ENCODE measurements around the gene ST8SIA1.
"Not testable (repeated sequence)": the region's sequence is repeated elsewhere in the genome, so short reads cannot be mapped to it uniquely, and the experiment has no call there.

ST8SIA1 gene, protein sequence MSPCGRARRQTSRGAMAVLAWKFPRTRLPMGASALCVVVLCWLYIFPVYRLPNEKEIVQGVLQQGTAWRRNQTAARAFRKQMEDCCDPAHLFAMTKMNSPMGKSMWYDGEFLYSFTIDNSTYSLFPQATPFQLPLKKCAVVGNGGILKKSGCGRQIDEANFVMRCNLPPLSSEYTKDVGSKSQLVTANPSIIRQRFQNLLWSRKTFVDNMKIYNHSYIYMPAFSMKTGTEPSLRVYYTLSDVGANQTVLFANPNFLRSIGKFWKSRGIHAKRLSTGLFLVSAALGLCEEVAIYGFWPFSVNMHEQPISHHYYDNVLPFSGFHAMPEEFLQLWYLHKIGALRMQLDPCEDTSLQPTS

GRCh38 chr12:22334410-22335100 is at the start of gene ST8SIA1:
TSS of gene ST8SIA1 (minus strand) at chr12:22334707. CDS start at chr12:22334232, 475 bp downstream.
- Mint-ChIP-seq H3K9me3 (no peaks in the 10 kb centered on the region), H3K27ac (peak within 1 kb of the TSS; percentile 53), H3K4me1 (ENCODE audit: low read depth) (peaks cover 19% of the 10 kb centered on the region), H3K4me3 (peak within 1 kb of the TSS; percentile 92), H3K27me3 (ENCODE audit: low read depth) (peaks cover 69% of the 10 kb centered on the region), H3K36me3 (ENCODE audit: low read depth) (peaks cover 1% of the 10 kb centered on the region)

GRCh38 chr12:22380031-22380430 is 45.5 kb upstream of the ST8SIA1 start:
- Mint-ChIP-seq H3K9me3 (peaks cover 3% of the 10 kb centered on the region), H3K4me3 (no peak overlapping the region), H3K36me3 (ENCODE audit: low read depth) (peaks cover 3% of the 10 kb centered on the region), H3K27me3 (ENCODE audit: low read depth) (no peaks in the 10 kb centered on the region), H3K4me1 (ENCODE audit: low read depth) (no peaks in the 10 kb centered on the region), H3K27ac (no peak overlapping the region)

DNA sequence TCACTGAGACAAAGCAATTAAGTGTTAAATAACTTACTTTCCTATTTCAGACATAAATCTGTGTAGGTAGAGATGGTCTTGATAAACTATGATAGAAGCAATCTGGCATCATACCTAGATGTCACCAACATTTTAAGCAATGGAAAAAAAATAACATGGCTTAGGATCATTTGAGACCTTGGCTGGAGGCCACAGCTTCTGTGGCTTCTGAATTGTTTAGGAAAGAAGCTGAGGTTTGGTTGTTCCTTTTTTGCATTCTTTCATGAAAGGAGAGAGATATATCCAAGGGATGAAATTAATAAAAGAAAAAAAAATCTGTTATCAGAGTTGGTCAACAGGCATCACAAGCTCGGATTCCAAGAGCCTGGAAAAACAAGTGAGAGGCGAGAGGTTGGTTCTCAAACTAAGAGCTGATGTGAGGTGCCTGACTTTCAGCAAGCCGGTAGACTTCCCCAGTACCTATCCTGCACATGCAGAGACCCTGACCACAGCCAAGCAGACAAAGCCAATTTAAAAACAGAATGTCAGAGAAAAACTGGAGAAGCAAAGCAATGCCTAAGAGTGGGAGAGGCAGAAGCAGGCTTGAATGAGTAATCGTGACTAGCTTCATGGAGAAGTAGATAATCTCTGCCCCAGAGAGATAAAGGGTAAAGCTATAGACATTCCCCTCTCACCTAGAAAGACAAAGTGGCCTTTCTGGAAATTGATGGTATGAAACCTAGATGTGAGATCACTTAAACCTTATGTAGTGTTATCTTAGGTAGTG is 43.4 kb upstream of the ST8SIA1 start:
- Mint-ChIP-seq H3K9me3 (peaks cover 3% of the 10 kb centered on the region), H3K27me3 (ENCODE audit: low read depth) (no peaks in the 10 kb centered on the region), H3K4me1 (ENCODE audit: low read depth) (no peaks in the 10 kb centered on the region), H3K4me3 (no peak overlapping the region), H3K27ac (no peak overlapping the region), H3K36me3 (ENCODE audit: low read depth) (no peaks in the 10 kb centered on the region)

DNA sequence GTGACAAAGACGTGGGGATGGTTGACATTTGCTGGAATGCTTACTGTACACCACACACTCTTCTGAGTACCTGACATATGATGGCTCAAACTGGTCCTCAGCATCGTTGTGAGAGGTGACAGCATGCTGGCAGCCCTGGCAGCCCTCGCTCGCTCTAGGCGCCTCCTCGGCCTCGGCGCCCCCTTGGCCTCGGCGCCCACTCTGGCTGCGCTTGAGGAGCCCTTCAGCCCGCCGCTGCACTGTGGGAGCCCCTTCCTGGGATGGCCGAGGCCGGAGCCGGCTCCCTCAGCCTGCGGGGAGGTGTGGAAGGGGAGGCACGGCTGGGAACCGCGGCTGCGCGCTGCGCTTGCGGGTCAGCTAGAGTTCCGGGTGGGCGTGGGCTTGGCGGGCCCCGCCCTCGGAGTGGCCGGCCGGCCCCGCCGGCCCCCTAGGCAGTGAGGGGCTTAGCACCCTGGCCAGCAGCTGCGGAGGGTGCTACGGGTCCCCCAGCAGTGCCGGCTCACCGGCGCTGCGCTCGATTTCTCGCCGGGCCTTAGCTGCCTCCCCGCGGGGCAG is 42.2 kb upstream of the ST8SIA1 start:
- H3K9me3 Mint-ChIP-seq; H3K4me3 Mint-ChIP-seq; H3K27me3 Mint-ChIP-seq (ENCODE audit: low read depth); H3K27ac Mint-ChIP-seq; H3K36me3 Mint-ChIP-seq (ENCODE audit: low read depth); H3K4me1 Mint-ChIP-seq (ENCODE audit: low read depth): not testable (repeated sequence)

DNA sequence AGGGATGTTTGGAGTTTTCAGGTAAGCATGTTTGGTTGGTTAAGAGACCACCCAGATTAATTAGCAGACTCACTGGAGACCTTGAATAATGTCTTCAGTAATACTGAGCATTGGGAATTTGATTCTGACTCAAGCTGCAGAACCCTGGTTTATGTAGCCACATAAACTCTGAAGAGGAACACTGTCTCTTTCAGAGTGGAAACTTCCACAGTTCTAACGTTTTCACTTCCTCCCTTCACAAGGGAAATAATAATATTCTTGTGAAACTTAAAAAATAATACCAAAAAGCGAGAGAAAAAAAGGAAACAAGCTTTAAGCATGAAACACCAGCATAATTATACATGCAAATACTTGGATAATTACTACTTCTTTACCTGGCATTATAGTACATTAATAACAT is 40.0 kb upstream of the ST8SIA1 start:
- H3K9me3 Mint-ChIP-seq = no peaks in the 10 kb centered on the region
- no peak overlapping the region for H3K4me3 Mint-ChIP-seq
- H3K4me1 Mint-ChIP-seq (ENCODE audit: low read depth) = no peaks in the 10 kb centered on the region
- H3K36me3 Mint-ChIP-seq (ENCODE audit: low read depth) = no peaks in the 10 kb centered on the region
- no peak overlapping the region for H3K27ac Mint-ChIP-seq
- no peaks in the 10 kb centered on the region for H3K27me3 Mint-ChIP-seq (ENCODE audit: low read depth)

GRCh38 chr12:22372277-22372837 is 37.9 kb upstream of the ST8SIA1 start:
- Mint-ChIP-seq H3K27ac (no peak overlapping the region), H3K27me3 (ENCODE audit: low read depth) (no peaks in the 10 kb centered on the region), H3K36me3 (ENCODE audit: low read depth) (no peaks in the 10 kb centered on the region), H3K4me1 (ENCODE audit: low read depth) (no peaks in the 10 kb centered on the region), H3K4me3 (no peak overlapping the region), H3K9me3 (peaks cover 12% of the 10 kb centered on the region)

GRCh38 chr12:22366181-22366580 is 31.7 kb upstream of the ST8SIA1 start:
- Mint-ChIP-seq H3K27me3 (ENCODE audit: low read depth) (peaks cover 4% of the 10 kb centered on the region), H3K27ac (no peak overlapping the region), H3K4me1 (ENCODE audit: low read depth) (no peaks in the 10 kb centered on the region), H3K9me3 (peaks cover 17% of the 10 kb centered on the region), H3K4me3 (no peak overlapping the region), H3K36me3 (ENCODE audit: low read depth) (no peaks in the 10 kb centered on the region)

DNA sequence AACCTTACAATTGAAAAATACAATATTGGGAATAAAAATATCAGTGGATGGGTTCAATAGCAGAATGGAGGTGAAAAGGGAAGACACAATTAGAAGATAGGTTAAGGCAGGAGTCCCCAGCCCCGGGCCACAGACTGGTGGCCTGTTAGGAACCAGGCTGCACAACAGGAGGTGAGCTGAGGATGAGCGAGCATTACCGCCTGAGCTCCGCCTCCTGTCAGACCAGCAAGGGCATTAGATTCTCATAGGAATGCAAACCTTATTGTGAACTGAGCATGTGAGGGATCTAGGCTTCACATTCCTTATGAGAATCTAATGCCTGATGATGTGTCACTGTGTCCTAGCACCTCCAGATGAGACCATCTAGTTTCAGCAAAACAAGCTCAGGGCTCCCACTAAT is 27.3 kb upstream of the ST8SIA1 start:
- H3K4me1 Mint-ChIP-seq (ENCODE audit: low read depth) = no peaks in the 10 kb centered on the region
- peaks cover 6% of the 10 kb centered on the region for H3K27me3 Mint-ChIP-seq (ENCODE audit: low read depth)
- no peaks in the 10 kb centered on the region for H3K9me3 Mint-ChIP-seq
- no peak overlapping the region for H3K27ac Mint-ChIP-seq
- no peak overlapping the region for H3K4me3 Mint-ChIP-seq
- no peaks in the 10 kb centered on the region for H3K36me3 Mint-ChIP-seq (ENCODE audit: low read depth)

- Mint-ChIP-seq H3K27me3 (ENCODE audit: low read depth) (peaks cover 6% of the 10 kb centered on the region), H3K4me1 (ENCODE audit: low read depth) (no peaks in the 10 kb centered on the region), H3K36me3 (ENCODE audit: low read depth) (no peaks in the 10 kb centered on the region), H3K4me3 (no peak overlapping the region), H3K9me3 (no peaks in the 10 kb centered on the region), H3K27ac (no peak overlapping the region)
Measured at GRCh38 chr12:22360774-22361173, 26.3 kb upstream of the ST8SIA1 start.

DNA sequence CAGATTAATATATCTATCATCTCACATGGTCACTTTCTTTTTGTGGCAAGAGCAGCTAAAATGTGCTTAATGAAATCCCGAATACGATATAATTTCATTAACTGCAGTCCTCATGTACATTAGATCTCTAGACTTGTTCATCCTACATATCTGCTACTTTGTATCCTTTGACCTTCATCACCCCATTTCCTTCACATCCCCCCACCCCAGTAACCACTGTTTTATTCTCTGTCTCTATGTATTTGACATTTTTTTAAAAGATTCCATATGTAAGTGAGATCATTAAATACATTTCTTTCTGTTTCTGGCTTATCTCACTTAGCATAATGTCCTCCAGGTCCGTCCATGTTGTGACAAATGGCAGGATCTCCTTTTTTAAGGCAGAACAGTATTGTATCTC is 23.0 kb upstream of the ST8SIA1 start:
- Mint-ChIP-seq H3K36me3 (ENCODE audit: low read depth) (no peaks in the 10 kb centered on the region), H3K27me3 (ENCODE audit: low read depth) (peaks cover 6% of the 10 kb centered on the region), H3K27ac (no peak overlapping the region), H3K9me3 (no peaks in the 10 kb centered on the region), H3K4me3 (no peak overlapping the region), H3K4me1 (ENCODE audit: low read depth) (no peaks in the 10 kb centered on the region)

DNA sequence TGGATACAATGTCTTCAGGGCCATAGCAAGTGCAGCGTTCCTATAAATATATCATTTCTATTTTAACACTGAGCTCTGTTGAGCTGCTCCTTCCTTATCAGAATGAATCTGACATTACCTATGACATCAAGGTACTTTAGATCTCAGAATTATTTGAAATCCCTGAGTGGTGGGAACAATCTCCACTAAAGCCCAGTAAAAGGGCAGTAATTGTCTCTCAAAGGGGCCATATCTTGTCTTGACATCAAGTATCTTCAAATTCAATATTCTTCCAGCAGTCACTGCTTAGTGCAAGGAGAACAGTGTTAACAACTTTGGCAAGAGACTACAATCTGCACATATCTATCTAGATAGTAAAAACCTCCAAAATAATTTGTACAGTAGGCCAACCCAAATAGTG is 21.7 kb upstream of the ST8SIA1 start:
- Mint-ChIP-seq H3K4me3 (no peak overlapping the region), H3K9me3 (no peaks in the 10 kb centered on the region), H3K4me1 (ENCODE audit: low read depth) (no peaks in the 10 kb centered on the region), H3K27ac (no peak overlapping the region), H3K36me3 (ENCODE audit: low read depth) (no peaks in the 10 kb centered on the region), H3K27me3 (ENCODE audit: low read depth) (peaks cover 3% of the 10 kb centered on the region)

- Mint-ChIP-seq H3K27ac (no peak overlapping the region), H3K4me1 (ENCODE audit: low read depth) (no peaks in the 10 kb centered on the region), H3K27me3 (ENCODE audit: low read depth) (peaks cover 7% of the 10 kb centered on the region), H3K4me3 (no peak overlapping the region), H3K36me3 (ENCODE audit: low read depth) (no peaks in the 10 kb centered on the region), H3K9me3 (no peaks in the 10 kb centered on the region)
Measured at GRCh38 chr12:22355011-22355580, 20.6 kb upstream of the ST8SIA1 start.

DNA sequence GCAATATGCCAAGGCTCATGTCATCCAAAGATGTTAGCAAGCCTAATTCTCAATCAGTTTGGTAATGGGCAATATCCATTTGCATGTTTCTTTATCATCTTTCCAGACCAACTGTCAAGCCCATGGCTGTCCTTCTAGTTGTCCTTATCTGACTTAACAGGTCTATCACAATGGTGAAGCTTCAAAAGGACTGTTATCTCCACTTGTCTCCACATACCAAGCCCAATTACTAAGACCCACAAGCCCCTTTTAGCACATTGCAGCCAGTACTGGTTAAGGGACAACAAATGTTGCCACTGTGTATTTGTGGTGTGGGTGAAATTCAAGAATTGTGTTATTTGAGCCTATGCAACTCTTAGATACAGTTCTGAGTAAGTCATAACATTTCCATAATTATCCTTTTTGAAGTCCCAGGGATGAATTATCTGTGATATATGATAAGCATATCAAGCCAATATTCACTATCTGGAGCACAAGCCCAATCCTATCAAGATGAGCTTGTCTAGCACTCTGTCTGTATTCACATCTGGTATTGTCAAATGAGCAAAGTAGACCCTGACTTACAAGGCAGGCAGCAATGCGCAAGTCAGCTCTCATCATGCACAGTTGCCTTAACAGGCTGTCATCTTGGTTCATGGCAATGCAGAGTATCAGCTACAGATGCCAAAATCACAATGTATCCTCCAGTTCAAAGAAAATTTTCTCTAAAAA is 19.3 kb upstream of the ST8SIA1 start:
- Mint-ChIP-seq H3K4me1 (ENCODE audit: low read depth) (no peaks in the 10 kb centered on the region), H3K4me3 (no peak overlapping the region), H3K9me3 (no peaks in the 10 kb centered on the region), H3K36me3 (ENCODE audit: low read depth) (no peaks in the 10 kb centered on the region), H3K27me3 (ENCODE audit: low read depth) (peaks cover 17% of the 10 kb centered on the region), H3K27ac (no peak overlapping the region)

DNA sequence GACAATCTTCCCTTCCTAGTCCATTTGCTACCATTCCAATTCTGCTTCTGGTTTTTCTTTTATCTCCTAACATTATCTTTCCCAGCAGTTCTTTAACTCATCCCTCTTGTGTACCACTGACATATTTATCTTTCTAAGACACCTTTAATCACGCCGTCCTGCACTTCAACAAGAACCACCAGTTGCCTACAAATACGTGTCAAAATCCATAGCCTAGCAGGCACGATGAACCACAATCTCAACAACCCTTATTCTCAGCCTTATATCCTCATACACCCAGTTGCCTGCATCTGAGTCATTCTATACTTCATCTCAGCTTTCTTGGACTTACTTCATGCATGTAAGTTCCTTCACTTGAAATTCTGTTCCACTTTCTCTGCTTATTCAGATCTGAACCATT is 16.4 kb upstream of the ST8SIA1 start:
- Mint-ChIP-seq H3K9me3 (no peaks in the 10 kb centered on the region), H3K27ac (no peak overlapping the region), H3K27me3 (ENCODE audit: low read depth) (peaks cover 18% of the 10 kb centered on the region), H3K4me3 (no peak overlapping the region), H3K36me3 (ENCODE audit: low read depth) (no peaks in the 10 kb centered on the region), H3K4me1 (ENCODE audit: low read depth) (no peaks in the 10 kb centered on the region)

Data from T-helper 1 cell treated with Interleukin-12 subunit alpha and Interleukin-12 subunit beta and Interleukin-4 antibody, amounts not matched to agents 30 μg/mL and 1 μg/mL, for 36 hours (primary cell).